Measurements from ENCODE around the gene FBXL16.

DNA sequence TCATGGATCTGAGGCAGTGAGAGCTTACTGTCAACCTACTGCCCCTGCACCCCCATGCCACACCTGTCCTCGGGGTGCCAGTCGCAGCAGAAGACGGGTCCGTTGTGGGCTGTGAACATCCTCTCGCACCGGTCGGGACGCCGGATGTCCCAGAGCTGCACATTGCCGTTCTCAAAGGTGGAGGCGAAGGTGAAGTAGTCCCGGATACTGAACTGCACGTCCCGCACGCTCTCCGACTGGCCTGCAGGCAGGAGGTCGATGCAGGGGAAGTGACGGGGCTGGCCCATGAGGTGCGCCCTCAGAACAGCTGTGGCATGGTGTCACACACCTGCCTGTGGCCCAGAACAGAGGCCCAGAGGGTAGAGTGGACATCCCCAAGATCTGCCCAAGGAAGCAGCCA is 18.1 kb downstream of the FBXL16 start:
- TF ChIP-seq, protein P1, sequence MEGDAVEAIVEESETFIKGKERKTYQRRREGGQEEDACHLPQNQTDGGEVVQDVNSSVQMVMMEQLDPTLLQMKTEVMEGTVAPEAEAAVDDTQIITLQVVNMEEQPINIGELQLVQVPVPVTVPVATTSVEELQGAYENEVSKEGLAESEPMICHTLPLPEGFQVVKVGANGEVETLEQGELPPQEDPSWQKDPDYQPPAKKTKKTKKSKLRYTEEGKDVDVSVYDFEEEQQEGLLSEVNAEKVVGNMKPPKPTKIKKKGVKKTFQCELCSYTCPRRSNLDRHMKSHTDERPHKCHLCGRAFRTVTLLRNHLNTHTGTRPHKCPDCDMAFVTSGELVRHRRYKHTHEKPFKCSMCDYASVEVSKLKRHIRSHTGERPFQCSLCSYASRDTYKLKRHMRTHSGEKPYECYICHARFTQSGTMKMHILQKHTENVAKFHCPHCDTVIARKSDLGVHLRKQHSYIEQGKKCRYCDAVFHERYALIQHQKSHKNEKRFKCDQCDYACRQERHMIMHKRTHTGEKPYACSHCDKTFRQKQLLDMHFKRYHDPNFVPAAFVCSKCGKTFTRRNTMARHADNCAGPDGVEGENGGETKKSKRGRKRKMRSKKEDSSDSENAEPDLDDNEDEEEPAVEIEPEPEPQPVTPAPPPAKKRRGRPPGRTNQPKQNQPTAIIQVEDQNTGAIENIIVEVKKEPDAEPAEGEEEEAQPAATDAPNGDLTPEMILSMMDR (optimal IDR thresholded peaks at IDR 0.05 in 1 of 3, IDR thresholded peaks at IDR 0.05 in 1 of 3, conservative IDR thresholded peaks at IDR 0.05 in 1 of 3; ENCODE audit: extremely low read depth in 1 of 3, insufficient read depth in 2 of 3, low read length in 3 of 3) = no peak
- TF ChIP-seq EZH2 (IDR thresholded peaks at IDR 0.05; ENCODE audit: low read length) = no peak

All from keratinocyte (primary cell).